Stimulated activated effector memory CD8-positive, alpha-beta T cell treated with anti-CD3 and anti-CD28 coated beads, Interleukin-12 subunit alpha, Interleukin-12 subunit beta, amount 100 ng/mL, for 72 hours (primary cell): ENCODE results near the gene DRD4.

Experiments
- ATAC-seq: fragments of 150-1000 bp; cut with Tn5 transposase; 2 replicates; pipeline ENCODE4 v1.10.0; 2021
- DNase-seq, 2 donors: peaks; one replicate each; pipeline ENCODE4 v3.0.0; 2021 to 2022; ENCODE audit warnings: low spot score in 2 of 2
- H3K27ac Mint-ChIP-seq: one replicate; pipeline ENCODE4 v1.8.0; 2022; ENCODE audit warnings: mild to moderate bottlenecking, mixed read lengths
- H3K36me3 Mint-ChIP-seq: one replicate; pipeline ENCODE4 v1.8.0; 2022; ENCODE audit warnings: mild to moderate bottlenecking, mixed read lengths
- H3K4me1 Mint-ChIP-seq: one replicate; pipeline ENCODE4 v1.8.0; 2022; ENCODE audit warnings: mixed read lengths
- H3K4me3 Mint-ChIP-seq: one replicate; pipeline ENCODE4 v1.8.0; 2022; ENCODE audit warnings: mild to moderate bottlenecking, mixed read lengths
- H3K9me3 Mint-ChIP-seq: one replicate; pipeline ENCODE4 v1.8.0; 2022; ENCODE audit warnings: mixed read lengths

The DRD4 gene

GRCh38 chr11:624705-625635 lies 12.1 kb upstream of the DRD4 start, which contains the start of gene CDHR5:
CDHR5 (minus strand) TSS chr11:624955; CDS start chr11:624902, 53 bp downstream.
- Mint-ChIP-seq H3K9me3 (no peaks in the 10 kb centered on the region), H3K4me3 (no peak within 1 kb of the TSS), H3K4me1 (peaks cover 29% of the 10 kb centered on the region), H3K36me3 (peaks cover 20% of the 10 kb centered on the region), H3K27ac (no peak within 1 kb of the TSS)
- ATAC-seq: no peak
- peak in 1 of 2 donors; percentile 51 for DNase-seq

DNA sequence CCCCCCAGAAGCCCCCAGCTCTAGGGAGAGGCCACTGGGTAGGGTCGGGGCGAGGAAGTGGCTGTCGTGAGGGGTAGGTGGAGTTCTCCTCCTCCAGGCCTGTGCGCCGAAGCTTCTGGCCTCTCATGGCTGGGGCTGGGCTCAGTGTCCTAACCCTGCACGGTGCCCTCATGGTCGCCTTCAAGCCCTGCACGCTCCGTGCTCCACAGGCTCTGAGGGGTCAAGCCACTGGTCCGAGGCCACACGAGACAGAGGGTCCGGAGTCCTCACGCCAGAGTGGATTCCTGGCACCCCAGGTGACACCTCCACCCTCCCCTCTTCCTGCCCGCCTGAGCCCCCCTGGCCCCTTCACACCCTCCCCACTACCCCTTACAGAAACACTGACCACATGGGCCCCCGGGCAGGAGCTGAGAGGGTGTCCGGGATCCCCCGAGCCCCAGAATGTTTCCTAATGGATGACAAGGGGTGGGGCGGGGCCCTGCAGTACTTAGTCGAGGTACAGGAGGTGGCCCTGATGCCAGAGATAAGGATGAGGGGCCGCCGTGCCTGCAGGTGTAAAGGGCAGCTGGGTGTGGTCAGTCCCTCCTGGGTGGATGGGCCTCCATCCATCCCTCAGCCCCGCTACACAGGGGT lies 11.3 kb upstream of the DRD4 start:
- Mint-ChIP-seq H3K36me3 (peaks cover 20% of the 10 kb centered on the region), H3K27ac (no peak overlapping the region), H3K4me3 (no peak overlapping the region), H3K9me3 (no peaks in the 10 kb centered on the region), H3K4me1 (peaks cover 29% of the 10 kb centered on the region)
- ATAC-seq (no peak), DNase-seq (no peak)

DNA sequence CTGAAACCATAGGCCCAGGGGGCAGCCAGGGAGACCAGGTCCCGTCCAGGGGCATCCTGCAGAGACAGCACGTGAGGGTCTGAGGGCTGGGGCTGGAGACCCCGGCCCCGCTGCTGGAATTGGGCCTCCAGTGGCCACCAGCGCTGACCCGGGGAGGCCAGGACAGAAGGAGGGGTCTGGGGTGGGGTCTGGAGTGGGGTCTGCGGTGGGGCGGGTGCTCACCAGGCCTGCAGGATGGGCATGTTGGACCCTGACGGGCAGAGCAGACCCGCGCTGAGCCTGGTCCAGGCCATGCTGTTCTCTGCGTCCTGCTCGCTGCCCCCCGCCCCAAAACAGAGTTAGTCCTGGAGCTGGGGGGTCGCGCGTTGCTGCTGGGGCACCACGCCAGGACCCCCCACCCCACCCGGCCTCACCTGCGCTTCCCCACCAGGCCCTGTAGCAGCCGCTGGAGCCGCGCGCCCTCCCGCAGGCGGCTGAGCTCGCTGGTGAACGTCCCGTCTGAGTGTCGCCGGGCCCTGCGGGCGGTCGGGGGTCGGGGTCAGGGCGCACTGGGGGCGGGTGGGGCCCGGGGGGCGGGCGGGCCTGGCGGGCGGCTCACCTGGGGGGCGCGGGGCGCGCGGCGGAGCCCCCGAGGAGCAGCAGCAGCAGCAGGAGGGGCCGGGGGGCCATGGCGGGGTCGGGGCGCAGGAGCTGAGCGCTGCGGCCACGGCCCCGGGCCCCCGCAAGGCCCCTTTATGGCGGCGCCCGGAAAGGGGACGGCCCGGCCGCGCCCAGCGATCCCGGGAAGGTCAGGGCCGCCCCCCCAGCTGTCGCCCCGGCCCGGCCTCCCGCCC lies 10.4 kb upstream of the DRD4 start, which contains the start of gene SCT:
SCT (minus strand) TSS at position 707 of the 833 bp plus-strand sequence; CDS start at position 669, 38 bp downstream.
- ATAC-seq: no peak

GRCh38 chr11:627308-627576 lies 9.8 kb upstream of the DRD4 start:
- peaks cover 29% of the 10 kb centered on the region for H3K4me1 Mint-ChIP-seq
- H3K9me3 Mint-ChIP-seq: no peaks in the 10 kb centered on the region
- DNase-seq (no peak), ATAC-seq (no peak)
- H3K27ac Mint-ChIP-seq: peak overlapping the region; percentile 86
- H3K4me3 Mint-ChIP-seq: no peak overlapping the region
- peaks cover 17% of the 10 kb centered on the region for H3K36me3 Mint-ChIP-seq

More for the DNA sequence above, 10.4 kb upstream of the DRD4 start, which contains the start of gene SCT:
- Mint-ChIP-seq H3K36me3 (peaks cover 20% of the 10 kb centered on the region), H3K4me3 (peak within 1 kb of the TSS; percentile 67), H3K27ac (peak within 1 kb of the TSS; percentile 86), H3K4me1 (peaks cover 29% of the 10 kb centered on the region), H3K9me3 (no peaks in the 10 kb centered on the region)
- no peak for DNase-seq

DNA sequence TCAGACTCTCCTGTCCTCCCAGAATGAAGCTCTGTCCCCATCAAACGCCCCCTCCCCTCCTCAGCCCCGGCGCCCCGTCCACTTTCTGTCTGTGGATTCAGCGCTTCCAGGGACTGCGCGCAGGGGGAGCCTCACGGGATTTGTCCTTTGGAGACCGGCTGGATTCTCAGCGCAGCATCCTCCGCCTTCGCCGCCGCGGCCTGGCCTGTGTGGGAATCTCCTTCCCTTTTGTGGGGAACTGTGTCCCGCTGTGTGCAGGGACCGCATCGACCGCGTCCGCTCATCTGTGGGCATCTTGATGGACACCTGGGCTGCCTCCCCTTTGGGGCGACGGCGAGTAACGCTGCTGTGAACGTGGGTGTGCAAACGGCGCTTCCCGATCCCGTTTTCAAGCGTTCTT lies 9.0 kb upstream of the DRD4 start:
- DNase-seq (no peak), ATAC-seq (no peak)
- H3K27ac Mint-ChIP-seq: peak overlapping the region; percentile 86
- H3K9me3 Mint-ChIP-seq: no peaks in the 10 kb centered on the region
- peaks cover 24% of the 10 kb centered on the region for H3K36me3 Mint-ChIP-seq
- peak overlapping the region; percentile 67 for H3K4me3 Mint-ChIP-seq
- peaks cover 29% of the 10 kb centered on the region for H3K4me1 Mint-ChIP-seq

GRCh38 chr11:629237-629583 lies 7.9 kb upstream of the DRD4 start:
- ATAC-seq: no peak
- Mint-ChIP-seq H3K9me3 (no peaks in the 10 kb centered on the region), H3K4me3 (peak overlapping the region; percentile 67), H3K36me3 (peaks cover 26% of the 10 kb centered on the region), H3K4me1 (peaks cover 23% of the 10 kb centered on the region), H3K27ac (peak overlapping the region; percentile 86)
- no peak for DNase-seq

GRCh38 chr11:630871-631270 lies 6.2 kb upstream of the DRD4 start:
- H3K4me3 Mint-ChIP-seq: no peak overlapping the region
- peaks cover 23% of the 10 kb centered on the region for H3K4me1 Mint-ChIP-seq
- H3K27ac Mint-ChIP-seq: no peak overlapping the region
- ATAC-seq: no peak
- H3K9me3 Mint-ChIP-seq: no peaks in the 10 kb centered on the region
- H3K36me3 Mint-ChIP-seq: peaks cover 26% of the 10 kb centered on the region
- no peak for DNase-seq

- no peak overlapping the region for H3K4me3 Mint-ChIP-seq
- ATAC-seq (no peak), DNase-seq (no peak)
- H3K4me1 Mint-ChIP-seq: peaks cover 7% of the 10 kb centered on the region
- H3K27ac Mint-ChIP-seq: no peak overlapping the region
- no peaks in the 10 kb centered on the region for H3K9me3 Mint-ChIP-seq
- H3K36me3 Mint-ChIP-seq: peaks cover 21% of the 10 kb centered on the region
These were observed 1.0 kb upstream of the DRD4 start for GRCh38 chr11:635945-636510.

DNA sequence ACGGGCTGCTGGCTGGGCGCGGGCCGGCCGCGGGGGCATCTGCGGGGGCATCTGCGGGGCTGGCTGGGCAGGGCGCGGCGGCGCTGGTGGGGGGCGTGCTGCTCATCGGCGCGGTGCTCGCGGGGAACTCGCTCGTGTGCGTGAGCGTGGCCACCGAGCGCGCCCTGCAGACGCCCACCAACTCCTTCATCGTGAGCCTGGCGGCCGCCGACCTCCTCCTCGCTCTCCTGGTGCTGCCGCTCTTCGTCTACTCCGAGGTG lies 194 bp downstream of the DRD4 start:
- no peaks in the 10 kb centered on the region for H3K9me3 Mint-ChIP-seq
- H3K36me3 Mint-ChIP-seq: peaks cover 31% of the 10 kb centered on the region
- peaks cover 7% of the 10 kb centered on the region for H3K4me1 Mint-ChIP-seq
- H3K4me3 Mint-ChIP-seq: peak overlapping the region; percentile 44
- ATAC-seq (no peak), DNase-seq (no peak)
- H3K27ac Mint-ChIP-seq: no peak overlapping the region

DNA sequence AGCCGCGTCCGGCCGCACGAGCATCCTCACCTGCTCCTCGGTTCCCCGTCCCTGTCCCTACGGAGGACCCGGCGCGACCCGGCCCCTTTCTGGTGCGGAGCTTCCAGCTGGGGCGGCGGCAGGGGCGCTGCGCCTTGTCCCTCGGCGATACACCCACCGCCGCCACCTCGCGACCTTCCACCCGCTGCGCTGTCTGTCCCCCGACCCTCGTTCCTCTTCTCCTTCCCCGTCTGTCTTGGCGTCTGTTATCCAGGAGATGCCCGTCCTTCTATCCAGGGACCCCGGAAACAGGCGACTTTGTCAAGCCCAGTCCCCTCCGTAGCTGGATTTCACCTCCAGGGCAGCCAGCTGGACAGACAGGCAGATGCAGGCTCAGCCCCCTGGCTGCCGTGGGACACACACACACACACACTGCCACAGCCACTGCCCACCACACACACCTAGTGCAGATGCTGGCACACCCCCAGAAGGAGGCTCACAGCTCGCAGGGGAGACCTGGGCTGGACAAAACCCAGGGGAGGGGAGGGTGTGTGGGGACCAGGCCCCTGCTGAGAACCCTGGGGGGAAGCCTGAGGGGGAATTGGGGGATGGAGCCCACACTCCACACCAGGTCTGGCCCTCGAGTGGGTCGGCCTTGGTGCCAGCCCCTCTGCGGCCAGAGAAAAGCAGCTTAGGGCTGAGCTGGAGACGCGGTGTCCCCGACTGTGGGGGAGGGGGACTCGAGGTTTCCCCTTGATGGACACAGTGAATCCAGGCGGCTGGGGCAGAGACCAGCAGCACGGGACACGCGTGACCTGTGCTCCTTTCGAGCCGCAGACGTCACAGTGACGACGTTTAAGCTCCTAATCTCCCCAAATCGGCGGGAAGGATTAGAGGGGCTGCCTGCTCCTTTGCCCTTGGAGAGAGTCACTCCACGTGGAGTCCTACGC lies 788 bp downstream of the DRD4 start:
- Mint-ChIP-seq H3K36me3 (peaks cover 31% of the 10 kb centered on the region), H3K4me1 (peaks cover 13% of the 10 kb centered on the region), H3K9me3 (no peaks in the 10 kb centered on the region), H3K4me3 (peak overlapping the region; percentile 44), H3K27ac (no peak overlapping the region)
- ATAC-seq: no peak
- DNase-seq: no peak

DNA sequence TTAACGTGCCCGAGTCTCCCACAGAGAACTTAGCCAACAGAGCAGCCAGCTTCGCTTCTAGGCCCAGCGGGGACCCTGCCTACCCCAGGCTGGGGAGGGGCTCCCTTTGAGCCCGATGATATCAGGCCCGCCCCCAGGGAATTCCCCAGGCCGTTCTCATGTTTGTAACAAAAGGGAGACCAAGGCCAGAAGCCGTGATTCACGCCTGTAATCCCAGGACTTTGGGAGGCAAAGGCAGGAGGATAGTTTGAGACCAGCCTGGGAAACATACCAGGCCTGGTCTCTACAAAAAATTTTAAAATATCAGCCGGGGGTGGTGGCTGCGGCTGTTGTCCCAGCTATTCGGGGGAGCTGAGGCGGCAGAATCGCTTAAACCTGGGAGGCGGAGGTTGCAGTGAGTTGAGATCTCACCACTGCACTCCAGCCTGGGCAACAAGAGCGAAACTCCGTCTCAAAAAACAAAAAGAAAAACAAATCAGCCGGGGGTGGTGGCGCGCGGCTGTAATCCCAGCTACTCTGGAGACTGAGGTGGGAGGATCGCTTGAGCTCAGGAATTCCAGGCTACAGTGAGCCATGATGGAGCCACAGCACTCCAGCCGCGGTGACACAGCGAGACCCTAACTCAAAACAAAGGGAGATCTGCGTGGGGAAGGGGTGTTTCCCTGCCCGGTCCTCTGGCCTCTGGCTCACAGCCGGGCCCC lies 1.7 kb downstream of the DRD4 start:
- Mint-ChIP-seq H3K4me3 (peak overlapping the region; percentile 11), H3K9me3 (no peaks in the 10 kb centered on the region), H3K36me3 (peaks cover 29% of the 10 kb centered on the region), H3K27ac (no peak overlapping the region), H3K4me1 (peaks cover 13% of the 10 kb centered on the region)
- ATAC-seq (no peak), DNase-seq (no peak)

- Mint-ChIP-seq H3K9me3 (no peaks in the 10 kb centered on the region), H3K4me1 (peaks cover 13% of the 10 kb centered on the region), H3K36me3 (peaks cover 35% of the 10 kb centered on the region), H3K27ac (no peak overlapping the region), H3K4me3 (no peak overlapping the region)
- ATAC-seq (peak; percentile 19), DNase-seq (no peak)
These were observed 2.4 kb downstream of the DRD4 start for GRCh38 chr11:639332-639955.

GRCh38 chr11:640021-640706 lies 3.1 kb downstream of the DRD4 start:
- Mint-ChIP-seq H3K27ac (no peak overlapping the region), H3K4me1 (peaks cover 13% of the 10 kb centered on the region), H3K9me3 (no peaks in the 10 kb centered on the region), H3K4me3 (peak overlapping the region; percentile 34), H3K36me3 (peaks cover 39% of the 10 kb centered on the region)
- no peak for ATAC-seq
- DNase-seq: no peak
